IMR-90 (cell line): ENCODE measurements around the gene ADGRV1. TPM values are rescaled to one million over a fixed set of nuclear protein-coding genes. Genes with fewer than 3 reads are reported as not detected.

Experiments used
- ATAC-seq: fragments of 200-7000 bp; cut with Tn5 transposase; 2 replicates; pipeline ENCODE4 v1.9.1; 2020; ENCODE audit warnings: low read depth, mild to moderate bottlenecking, moderate library complexity
- BruUV-seq: library from RNA; stranded (reverse); fragments of 400-500 nt; replicated peaks from 2 replicates; lab custom pipeline; 2021; lab: Mats Ljungman, UMichigan
- CTCF ChIA-PET: fragments of 300-600 bp; formaldehyde crosslinking; extraction: SDS; loops from one replicate; lab custom pipeline; 2021; ENCODE audit warnings: antibody characterized with exemption; lab: Yijun Ruan, JAX
- POLR2A ChIA-PET: fragments of 300-600 bp; sonication (Branson Sonifier 250); formaldehyde crosslinking; loops from one replicate; lab custom pipeline; 2022; ENCODE audit warnings: antibody characterized with exemption; ENCODE audit not compliant: unreplicated experiment; lab: Charles Lee
- DNase-seq: peaks from one replicate; pipeline ENCODE4 v3.0.0; 2013
- H2AFZ ChIP-seq: replicated peaks from 2 replicates; pipeline ENCODE3; 2013; ENCODE audit warnings: low read length, mild to moderate bottlenecking; ENCODE audit not compliant: poor library complexity
- H2AK5ac ChIP-seq: 2 replicates; pipeline ENCODE4 v1.6.1; 2013; ENCODE audit warnings: low read depth, low read length, inconsistent platforms
- H2AK9ac ChIP-seq: replicated peaks from 2 replicates; pipeline ENCODE3; 2013; ENCODE audit warnings: mild to moderate bottlenecking, low read depth, low read length, moderate library complexity; ENCODE audit not compliant: poor library complexity
- H2BK120ac ChIP-seq: 2 replicates; pipeline ENCODE4 v1.6.1; 2013; ENCODE audit warnings: low read depth, low read length, inconsistent platforms
- H2BK15ac ChIP-seq: 3 replicates; pipeline ENCODE4 v1.6.1; 2013; ENCODE audit warnings: low read depth, low read length, inconsistent platforms
- H2BK20ac ChIP-seq: 2 replicates; pipeline ENCODE4 v1.6.1; 2013; ENCODE audit warnings: low read depth, mild to moderate bottlenecking, inconsistent platforms, low read length, moderate library complexity
- H2BK5ac ChIP-seq: 2 replicates; pipeline ENCODE4 v1.6.1; 2013; ENCODE audit warnings: mild to moderate bottlenecking, low read depth, low read length, inconsistent platforms; ENCODE audit not compliant: poor library complexity, severe bottlenecking
- H3K14ac ChIP-seq: replicated peaks from 2 replicates; pipeline ENCODE4 v1.6.1; 2013; ENCODE audit warnings: low read depth, low read length, inconsistent platforms
- H3K18ac ChIP-seq: 2 replicates; pipeline ENCODE4 v1.6.1; 2013; ENCODE audit warnings: low read depth, low read length, control low read depth
- H3K23ac ChIP-seq: 2 replicates; pipeline ENCODE4 v1.6.1; 2013; ENCODE audit warnings: low read depth, low read length, inconsistent platforms
- H3K27ac ChIP-seq: 2 replicates; pipeline ENCODE4 v1.5.1; 2013; ENCODE audit warnings: mild to moderate bottlenecking, control low read depth, low read length; ENCODE audit not compliant: insufficient read depth
- H3K27me3 ChIP-seq: 2 replicates; pipeline ENCODE4 v1.6.1; 2013; ENCODE audit warnings: low read length; ENCODE audit not compliant: control insufficient read depth, insufficient read depth
- H3K36me3 ChIP-seq: 2 replicates; pipeline ENCODE4 v1.6.1; 2013; ENCODE audit warnings: low read length, mixed read lengths; ENCODE audit not compliant: control insufficient read depth, insufficient read depth
- H3K4ac ChIP-seq: 2 replicates; pipeline ENCODE4 v1.6.1; 2013; ENCODE audit warnings: low read depth, low read length, inconsistent platforms
- H3K4me1 ChIP-seq: 2 replicates; pipeline ENCODE4 v1.6.1; 2013; ENCODE audit warnings: low read length, mixed read lengths; ENCODE audit not compliant: control insufficient read depth, insufficient read depth
- H3K4me2 ChIP-seq: 2 replicates; pipeline ENCODE4 v1.6.1; 2013; ENCODE audit warnings: low read depth, mild to moderate bottlenecking, control low read depth, low read length, moderate library complexity
- H3K4me3 ChIP-seq: 2 replicates; pipeline ENCODE4 v1.5.1; 2013; ENCODE audit warnings: low read depth, mild to moderate bottlenecking, control low read depth, low read length, moderate library complexity; ENCODE audit not compliant: insufficient read depth
- H3K56ac ChIP-seq: 2 replicates; pipeline ENCODE4 v1.6.1; 2013; ENCODE audit warnings: low read length, inconsistent platforms; ENCODE audit not compliant: insufficient read depth; ENCODE audit errors: extremely low read depth
- H3K79me1 ChIP-seq, 2 experiments: 2 replicates each; pipeline ENCODE4 v1.6.1; 2013; ENCODE audit warnings: low read length in 2 of 2, inconsistent platforms in 1 of 2, low read depth in 1 of 2
- H3K9ac ChIP-seq: 2 replicates; pipeline ENCODE4 v1.6.1; 2013; ENCODE audit warnings: low read depth, low read length, control low read depth
- H3K9me1 ChIP-seq: 2 replicates; pipeline ENCODE4 v1.6.1; 2013; ENCODE audit warnings: low read length, inconsistent platforms; ENCODE audit not compliant: insufficient read depth
- H3K9me3 ChIP-seq: 2 replicates; pipeline ENCODE4 v1.6.1; 2013; ENCODE audit warnings: low read length; ENCODE audit not compliant: control insufficient read depth, insufficient read depth
- H4K20me1 ChIP-seq: 2 replicates; pipeline ENCODE4 v1.6.1; 2013; ENCODE audit warnings: low read length, inconsistent platforms; ENCODE audit not compliant: insufficient read depth
- H4K5ac ChIP-seq: 2 replicates; pipeline ENCODE4 v1.6.1; 2013; ENCODE audit warnings: mild to moderate bottlenecking, low read depth, low read length, control low read depth
- H4K8ac ChIP-seq, 2 experiments: 2 replicates each; pipeline ENCODE4 v1.6.1; 2013; ENCODE audit warnings: low read depth in 2 of 2, low read length in 2 of 2, control low read depth in 1 of 2, inconsistent platforms in 1 of 2
- H4K91ac ChIP-seq: 2 replicates; pipeline ENCODE4 v1.6.1; 2013; ENCODE audit warnings: low read depth, low read length, inconsistent platforms; ENCODE audit not compliant: insufficient read depth
- CEBPB ChIP-seq: IDR thresholded peaks from 2 replicates; pipeline ENCODE4 v1.6.1; 2012; ENCODE audit warnings: low read depth, low read length, improper control_type of control experiment
- RFX5 ChIP-seq: IDR thresholded peaks from 2 replicates; pipeline ENCODE4 v1.8.0; 2012; ENCODE audit warnings: low read depth, mild to moderate bottlenecking, low read length, moderate library complexity
- WGBS, 2 experiments: methylation state at CpG; one replicate each; pipeline versions ENCODE4 v1.1.5 to v1.1.7; 2013; ENCODE audit warnings: missing lambda C conversion rate in 2 of 2; ENCODE audit not compliant: insufficient read length in 1 of 2; ENCODE audit errors: extremely low coverage in 2 of 2; 5-methylcytosine and 5-hydroxymethylcytosine counted together
- dilution Hi-C: fragments of 300-500 bp; cut with HindIII; formaldehyde crosslinking; loops from one replicate; pipeline ENCODE4 v1.14.3; 2018; ENCODE audit warnings: low sequenced_read_pairs; ENCODE audit not compliant: unreplicated experiment
- in situ Hi-C: fragments of 300-500 bp; cut with MboI; formaldehyde crosslinking; loops from 3 replicates; pipeline ENCODE4 v1.14.3; 2019; ENCODE audit warnings: low sequenced_read_pairs, inconsistent platforms, mixed read lengths
- intact Hi-C: fragments of 100-400 bp; cut with micrococcal nuclease; formaldehyde crosslinking; loops from 2 replicates; pipeline ENCODE4 v1.10.0; 2022
- polyA plus RNA-seq, 3 experiments: library from polyadenylated mRNA; depleted of rRNA; stranded (reverse); fragments of >200 nt; gene quantifications; 2 replicates each; pipeline ENCODE4 v1.2.3, GENCODE V29; 2012; ENCODE audit warnings: low replicate concordance in 1 of 3
- total RNA-seq: library from RNA; depleted of rRNA; stranded (reverse); fragments of >200 nt; gene quantifications from 2 replicates; pipeline ENCODE4 v1.2.3, GENCODE V29; 2012

Gene ADGRV1
- total and polyA plus RNA-seq, 2 of the 4 experiments (the other 2 are of a cell fraction): under 0.01 TPM; not detected in 1

DNA sequence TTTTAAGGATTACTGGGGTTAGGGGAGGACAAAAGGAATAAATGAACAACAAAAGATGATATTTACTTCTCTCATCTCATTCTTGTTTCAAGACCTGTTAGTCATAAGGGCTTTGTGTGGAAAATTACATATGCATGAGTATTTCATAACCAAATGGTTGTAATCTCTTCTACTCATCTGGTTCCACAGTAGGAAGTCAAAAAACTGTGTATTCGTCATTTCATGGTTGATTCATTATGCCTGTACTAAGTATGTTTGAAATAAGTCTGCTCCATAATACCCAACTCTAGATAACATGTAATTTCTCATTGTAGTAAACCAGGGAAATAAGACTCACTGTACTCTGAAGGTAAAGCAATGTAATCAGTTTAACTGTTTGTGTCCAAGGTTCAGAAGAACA, 611.7 kb downstream of the ADGRV1 start:
- no peak overlapping the region for H3K27ac ChIP-seq
- intact Hi-C loops: no loop called here
- peak overlapping the region; percentile 3 for H2BK5ac ChIP-seq
- H3K9me1 ChIP-seq: peaks cover 3% of the 10 kb centered on the region; the same call in 1 of the 2 replicates
- no peak overlapping the region for H3K14ac ChIP-seq
- no peaks in the 10 kb centered on the region for H4K20me1 ChIP-seq
- no peak overlapping the region for H4K91ac ChIP-seq
- no peak overlapping the region for H3K56ac ChIP-seq
- H3K36me3 ChIP-seq: no peaks in the 10 kb centered on the region
- CTCF ChIA-PET: no interaction called here
- no peak overlapping the region for H4K8ac ChIP-seq
- H2AFZ ChIP-seq: no peak overlapping the region
- no peak overlapping the region for H4K5ac ChIP-seq
- dilution Hi-C loops: no loop called here
- no peak overlapping the region for H3K4me3 ChIP-seq
- H2BK120ac ChIP-seq: no peak overlapping the region
- ATAC-seq: peak; percentile 21; the same call in 1 of the 2 replicates
- peak; percentile 85 for DNase-seq
- no peaks in the 10 kb centered on the region for H3K27me3 ChIP-seq
- H3K9me3 ChIP-seq: no peaks in the 10 kb centered on the region
- peaks cover 5% of the 10 kb centered on the region; the same call in 1 of the 2 replicates for H3K4me1 ChIP-seq
- BruUV-seq: no TSS peak
- POLR2A ChIA-PET: no interaction called here
- peak overlapping the region; percentile 58; the same call in 1 of the 3 replicates for H2BK15ac ChIP-seq
- no peak overlapping the region for H3K4ac ChIP-seq
- no peak overlapping the region for H2AK9ac ChIP-seq
- no peak overlapping the region for H3K18ac ChIP-seq
- no peaks in the 10 kb centered on the region for H3K79me1 ChIP-seq
- H3K4me2 ChIP-seq: no peak overlapping the region
- in situ Hi-C loops: no loop called here
- TF ChIP-seq CEBPB: peak; percentile 80
- no peak for TF ChIP-seq RFX5
- H3K9ac ChIP-seq: no peak overlapping the region
- H2AK5ac ChIP-seq: no peak overlapping the region
- no peak overlapping the region for H2BK20ac ChIP-seq
- no CpG with 5 or more reads among the region's 1 CpG for WGBS, 2 experiments
- no peak overlapping the region; the same call in 1 of the 2 replicates for H3K23ac ChIP-seq
